Lower leg skin (tissue), 3 donors: ENCODE measurements around the gene CAP2.

Experiments
- POLR2A ChIP-seq, 2 donors: fragments of 450-650 bp; IDR thresholded peaks; one replicate each; pipeline ENCODE4 v1.6.1; 2016 to 2017; ENCODE audit warnings: antibody characterized with exemption in 2 of 2, mild to moderate bottlenecking in 1 of 2, moderate library complexity in 1 of 2
- TF ChIP-seq, protein P1 (sequence below), 3 donors: fragments of 450-650 bp; IDR thresholded peaks; one replicate each; pipeline ENCODE4 v1.5.1; 2016; ENCODE audit warnings: antibody characterized with exemption in 3 of 3, mild to moderate bottlenecking in 3 of 3, moderate library complexity in 2 of 3

DNA sequence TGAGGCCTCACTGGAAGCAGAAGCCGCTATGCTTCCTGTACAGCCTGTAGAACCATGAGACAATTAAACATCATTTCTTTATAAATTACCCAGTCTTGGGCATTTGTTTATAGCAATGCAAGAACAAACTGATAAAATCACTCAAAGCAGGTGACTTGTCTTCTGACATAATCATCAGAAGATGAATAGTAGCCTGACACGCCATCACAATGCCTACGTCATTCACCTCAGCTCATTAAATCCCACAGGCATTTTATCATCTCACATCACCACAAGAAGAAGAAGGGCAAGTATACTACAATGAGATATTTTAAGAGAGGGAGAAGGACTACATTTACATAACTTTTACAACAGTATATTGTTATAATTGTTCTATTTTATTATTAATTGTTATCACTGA is 3.1 kb upstream of the CAP2 start:
- no peak for TF ChIP-seq POLR2A (IDR thresholded peaks at IDR 0.05)
- TF ChIP-seq, protein P1, sequence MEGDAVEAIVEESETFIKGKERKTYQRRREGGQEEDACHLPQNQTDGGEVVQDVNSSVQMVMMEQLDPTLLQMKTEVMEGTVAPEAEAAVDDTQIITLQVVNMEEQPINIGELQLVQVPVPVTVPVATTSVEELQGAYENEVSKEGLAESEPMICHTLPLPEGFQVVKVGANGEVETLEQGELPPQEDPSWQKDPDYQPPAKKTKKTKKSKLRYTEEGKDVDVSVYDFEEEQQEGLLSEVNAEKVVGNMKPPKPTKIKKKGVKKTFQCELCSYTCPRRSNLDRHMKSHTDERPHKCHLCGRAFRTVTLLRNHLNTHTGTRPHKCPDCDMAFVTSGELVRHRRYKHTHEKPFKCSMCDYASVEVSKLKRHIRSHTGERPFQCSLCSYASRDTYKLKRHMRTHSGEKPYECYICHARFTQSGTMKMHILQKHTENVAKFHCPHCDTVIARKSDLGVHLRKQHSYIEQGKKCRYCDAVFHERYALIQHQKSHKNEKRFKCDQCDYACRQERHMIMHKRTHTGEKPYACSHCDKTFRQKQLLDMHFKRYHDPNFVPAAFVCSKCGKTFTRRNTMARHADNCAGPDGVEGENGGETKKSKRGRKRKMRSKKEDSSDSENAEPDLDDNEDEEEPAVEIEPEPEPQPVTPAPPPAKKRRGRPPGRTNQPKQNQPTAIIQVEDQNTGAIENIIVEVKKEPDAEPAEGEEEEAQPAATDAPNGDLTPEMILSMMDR (IDR thresholded peaks at IDR 0.05), result no peak
